Measurements from ENCODE around the gene CTDSPL2. TPM values are rescaled to one million over a fixed set of nuclear protein-coding genes. Genes with fewer than 3 reads are reported as not detected.

Gene CTDSPL2
- total RNA-seq, 3 donors from 2014 or later, result 48.3 to 101 (median 77.0) TPM

- no peaks in the 10 kb centered on the region for H3K36me3 ChIP-seq
- intact Hi-C loops (cut with DNase I; ENCODE audit: low total_unique reads), result no loop called here
- no peak for TF ChIP-seq CTCF (IDR thresholded peaks at IDR 0.05)
- H3K27me3 ChIP-seq, result no peaks in the 10 kb centered on the region
- H3K27ac ChIP-seq, result no peak overlapping the region
- no peaks in the 10 kb centered on the region for H3K9me3 ChIP-seq
- no peak for DNase-seq (ENCODE audit: low spot score in 2 of 2)
- no peaks in the 10 kb centered on the region for H3K4me1 ChIP-seq
- no peak overlapping the region for H3K4me3 ChIP-seq
Observed at GRCh38 chr15:44573386-44573785, 146.0 kb downstream of the CTDSPL2 start.

GRCh38 chr15:44574734-44575133 lies 147.3 kb downstream of the CTDSPL2 start:
- H3K9me3 ChIP-seq, result no peaks in the 10 kb centered on the region
- intact Hi-C loops (cut with DNase I; ENCODE audit: low total_unique reads), result no loop called here
- no peak for TF ChIP-seq POLR2AphosphoS5 (IDR thresholded peaks at IDR 0.05)
- TF ChIP-seq POLR2A (IDR thresholded peaks at IDR 0.05), result no peak
- H3K27me3 ChIP-seq, result no peaks in the 10 kb centered on the region
- DNase-seq (ENCODE audit: low spot score in 2 of 2), result no peak
- no peak overlapping the region for H3K27ac ChIP-seq
- no peaks in the 10 kb centered on the region for H3K4me1 ChIP-seq
- H3K4me3 ChIP-seq, result no peak overlapping the region
- peaks cover 3% of the 10 kb centered on the region for H3K36me3 ChIP-seq

Other genes starting within 250 kb of the CTDSPL2 start
- gene FRMD5, start 232.4 kb upstream of the CTDSPL2 start, total RNA-seq, result 1 to 10 TPM in 1 of 3 donors, under 1 TPM in 1, not detected in 1; 0.66 to 1.6 TPM
- gene GOLM2, start 138.9 kb upstream of the CTDSPL2 start, total RNA-seq, result 100 to 1,000 TPM in 1 of 3 donors, 10 to 100 TPM in 2; 81.8 to 129 (median 96.0) TPM
- 10 to 100 TPM; 46.6 to 82.0 (median 68.2) TPM for gene EIF3J, start 109.5 kb downstream of the CTDSPL2 start, total RNA-seq
- gene SPG11, start 236.0 kb downstream of the CTDSPL2 start, total RNA-seq, result 100 to 1,000 TPM in 2 of 3 donors, 10 to 100 TPM in 1; 82.4 to 117 (median 103) TPM

Measured in breast epithelium (tissue), 4 donors.